GM23338 (cell line): ENCODE data around the gene FXYD5. TPM values are rescaled to one million over a fixed set of nuclear protein-coding genes. Genes with fewer than 3 reads are reported as not detected.
"Not testable (repeated sequence)": the region's sequence is repeated elsewhere in the genome, so short reads cannot be mapped to it uniquely, and the experiment has no call there.

Source experiments
- ATAC-seq: fragments of 200-7000 bp; cut with Tn5 transposase; 3 replicates; pipeline ENCODE4 v1.9.1; 2020
- DNase-seq: peaks from one replicate; pipeline ENCODE4 v3.0.0-alpha.2; 2015; ENCODE audit warnings: low spot score
- H2AFZ ChIP-seq: fragments of 200-600 bp; sonication (generic); 2 replicates; pipeline ENCODE4 v1.8.0; 2016; ENCODE audit warnings: antibody characterized with exemption, mild to moderate bottlenecking, moderate library complexity
- H3F3A ChIP-seq: fragments of 200-600 bp; sonication (generic); replicated peaks from 2 replicates; pipeline ENCODE4 v1.8.0; 2017; ENCODE audit warnings: antibody characterized with exemption, mixed run types, low read depth
- H3K27ac ChIP-seq: fragments of 200-600 bp; sonication (generic); 2 replicates; pipeline ENCODE4 v1.6.1; 2016; ENCODE audit warnings: low read depth
- H3K27me3 ChIP-seq: fragments of 200-600 bp; sonication (generic); 2 replicates; pipeline ENCODE4 v1.8.0; 2016; ENCODE audit warnings: mild to moderate bottlenecking, mixed run types, moderate library complexity; ENCODE audit not compliant: insufficient read depth
- H3K36me3 ChIP-seq: fragments of 200-600 bp; sonication (generic); 2 replicates; pipeline ENCODE4 v1.8.0; 2016; ENCODE audit warnings: mild to moderate bottlenecking; ENCODE audit not compliant: insufficient read depth
- H3K4me1 ChIP-seq: fragments of 200-600 bp; sonication (generic); 2 replicates; pipeline ENCODE4 v1.8.0; 2016; ENCODE audit warnings: mild to moderate bottlenecking, moderate library complexity; ENCODE audit not compliant: insufficient read depth
- H3K4me2 ChIP-seq: fragments of 200-600 bp; sonication (generic); 2 replicates; pipeline ENCODE4 v1.7.1; 2017; ENCODE audit warnings: mixed run types
- H3K4me3 ChIP-seq: fragments of 200-600 bp; sonication (generic); 2 replicates; pipeline ENCODE4 v1.6.1; 2016; ENCODE audit warnings: mixed run types
- H3K79me2 ChIP-seq: fragments of 200-600 bp; sonication (generic); replicated peaks from 2 replicates; pipeline ENCODE4 v1.8.0; 2017; ENCODE audit warnings: mild to moderate bottlenecking; ENCODE audit not compliant: insufficient read depth
- H3K9me2 ChIP-seq: fragments of 200-600 bp; sonication (generic); 2 replicates; pipeline ENCODE4 v1.8.0; 2017; ENCODE audit not compliant: insufficient read depth
- H4K20me1 ChIP-seq: fragments of 200-600 bp; sonication (generic); replicated peaks from 2 replicates; pipeline ENCODE4 v1.8.0; 2017; ENCODE audit warnings: mild to moderate bottlenecking; ENCODE audit not compliant: insufficient read depth
- H3K27ac Mint-ChIP-seq: 2 replicates; pipeline ENCODE4 v1.8.0; 2020; ENCODE audit warnings: inconsistent platforms, mild to moderate bottlenecking, moderate library complexity, mixed read lengths
- H3K27me3 Mint-ChIP-seq: 3 replicates; pipeline ENCODE4 v1.8.0; 2022; ENCODE audit warnings: low read depth, mild to moderate bottlenecking, moderate library complexity, mixed read lengths, inconsistent platforms; ENCODE audit not compliant: insufficient read depth, poor library complexity
- H3K36me3 Mint-ChIP-seq: 3 replicates; pipeline ENCODE4 v1.8.0; 2021; ENCODE audit warnings: low read depth, mild to moderate bottlenecking, inconsistent platforms, moderate library complexity, mixed read lengths
- H3K4me1 Mint-ChIP-seq: 3 replicates; pipeline ENCODE4 v1.8.0; 2020; ENCODE audit warnings: mild to moderate bottlenecking, inconsistent platforms, mixed read lengths
- H3K4me3 Mint-ChIP-seq: 3 replicates; pipeline ENCODE4 v1.8.0; 2021; ENCODE audit warnings: moderate library complexity, mild to moderate bottlenecking, inconsistent platforms, mixed read lengths
- H3K9me3 Mint-ChIP-seq: 3 replicates; pipeline ENCODE4 v1.8.0; 2020; ENCODE audit warnings: moderate library complexity, mild to moderate bottlenecking, inconsistent platforms, mixed read lengths
- POLR2AphosphoS5 ChIP-seq: IDR thresholded peaks from 2 replicates; pipeline ENCODE4 v1.6.1; 2016; ENCODE audit warnings: antibody characterized with exemption, low read depth
- ZNF114 ChIP-seq: fragments of 250-450 bp; sonication (Bioruptor Pico); IDR thresholded peaks from 2 replicates; pipeline ENCODE4 v1.5.0; 2020; ENCODE audit warnings: mild to moderate bottlenecking, moderate library complexity
- ZNF462 ChIP-seq: fragments of 250-450 bp; sonication (Bioruptor Pico); IDR thresholded peaks from 2 replicates; pipeline ENCODE4 v1.5.0; 2020; ENCODE audit warnings: mild to moderate bottlenecking, moderate library complexity
- polyA plus RNA-seq: library from polyadenylated mRNA; unstranded; fragments of >200 nt; fragmentation: Nextera tagmentation; extraction: Ambion mirVana; gene quantifications from 2 replicates; pipeline ENCODE4 v1.2.1, GENCODE V29; 2016
- total RNA-seq: library from RNA; depleted of rRNA; stranded (reverse); fragments of >200 nt; shearing (Covaris generic); gene quantifications from 2 replicates; pipeline ENCODE4 v1.2.3, GENCODE V29; 2014

The FXYD5 gene
- total and polyA plus RNA-seq, 2 experiments from 2014 or later = 97.7 to 233 TPM

GRCh38 chr19:35129724-35130274, 24.7 kb upstream of the FXYD5 start:
- not testable (repeated sequence) for H3F3A ChIP-seq, H3K27me3 ChIP-seq, H3K27ac ChIP-seq, H3K79me2 ChIP-seq, H3K4me2 ChIP-seq, H2AFZ ChIP-seq, H4K20me1 ChIP-seq, H3K27me3 Mint-ChIP-seq, ATAC-seq, H3K36me3 ChIP-seq, H3K36me3 Mint-ChIP-seq, H3K4me1 ChIP-seq, H3K4me3 Mint-ChIP-seq, H3K9me2 ChIP-seq, H3K4me3 ChIP-seq, H3K4me1 Mint-ChIP-seq, H3K27ac Mint-ChIP-seq, DNase-seq, H3K9me3 Mint-ChIP-seq

GRCh38 chr19:35130761-35131720, 23.5 kb upstream of the FXYD5 start:
- peaks cover 4% of the 10 kb centered on the region for H3K27me3 Mint-ChIP-seq
- Histone ChIP-seq H3K4me3 (no peak overlapping the region), H3K27ac (no peak overlapping the region), H4K20me1 (no peaks in the 10 kb centered on the region), H2AFZ (no peak overlapping the region), H3K27me3 (no peaks in the 10 kb centered on the region), H3K36me3 (no peaks in the 10 kb centered on the region), H3K4me2 (no peak overlapping the region), H3K79me2 (no peaks in the 10 kb centered on the region), H3K9me2 (peaks cover 10% of the 10 kb centered on the region), H3F3A (0 out of 2 replicates have a peak, but pooled peaks cover 2% of the 10 kb centered on the region), H3K4me1 (peaks cover 11% of the 10 kb centered on the region; the same call in 1 of the 2 replicates)
- no peak for TF ChIP-seq POLR2AphosphoS5
- no peak for TF ChIP-seq ZNF462 (CRISPR knock-in tag)
- no peak for TF ChIP-seq ZNF114 (CRISPR knock-in tag)
- no peak overlapping the region for H3K27ac Mint-ChIP-seq
- no peak overlapping the region for H3K4me3 Mint-ChIP-seq
- DNase-seq (no peak), ATAC-seq (no peak)
- peaks cover 12% of the 10 kb centered on the region for H3K4me1 Mint-ChIP-seq
- no peaks in the 10 kb centered on the region for H3K9me3 Mint-ChIP-seq
- no peaks in the 10 kb centered on the region; the same call in 2 of the 3 replicates for H3K36me3 Mint-ChIP-seq
